T-helper 1 cell treated with Interleukin-12 subunit alpha and Interleukin-12 subunit beta and Interleukin-4 antibody, amounts not matched to agents 30 ng/mL and 1 ng/mL, for 36 hours (primary cell): ENCODE data around the gene KSR1. TPM values are rescaled to one million over a fixed set of nuclear protein-coding genes. Genes with fewer than 3 reads are reported as not detected.
"Not testable (repeated sequence)": the region's sequence is repeated elsewhere in the genome, so short reads cannot be mapped to it uniquely, and the experiment has no call there.

Experiments used
- intact Hi-C: fragments of 100-400 bp; cut with micrococcal nuclease; formaldehyde crosslinking; loops from one replicate; pipeline ENCODE4 v1.15.1; 2024
- total RNA-seq: library from RNA; stranded (reverse); gene quantifications from 2 replicates; pipeline ENCODE4 v1.2.3, GENCODE V29; 2022

Gene KSR1
- total RNA-seq, 1 donor from 2014 or later = 134 TPM

- intact Hi-C loops = no loop called here
These were observed 30.3 kb upstream of the KSR1 start for GRCh38 chr17:27425991-27426390.

GRCh38 chr17:27426471-27426870, 29.8 kb upstream of the KSR1 start:
- intact Hi-C loops = not testable (repeated sequence)

GRCh38 chr17:27427166-27427862, 28.9 kb upstream of the KSR1 start:
- intact Hi-C loops = not testable (repeated sequence)

GRCh38 chr17:27428781-27429505, 27.3 kb upstream of the KSR1 start:
- intact Hi-C loops = no loop called here

GRCh38 chr17:27429666-27430382, 26.4 kb upstream of the KSR1 start:
- intact Hi-C loops = no loop called here

- intact Hi-C loops = no loop called here
These were observed 25.8 kb upstream of the KSR1 start for GRCh38 chr17:27430383-27430840.

- intact Hi-C loops = no loop called here
These were observed 25.3 kb upstream of the KSR1 start for GRCh38 chr17:27430882-27431491.

- intact Hi-C loops = no loop called here
These were observed 22.7 kb upstream of the KSR1 start for GRCh38 chr17:27433521-27433920.

- intact Hi-C loops = not testable (repeated sequence)
These were observed 20.7 kb upstream of the KSR1 start for GRCh38 chr17:27435431-27436070.

GRCh38 chr17:27438348-27438998, 17.8 kb upstream of the KSR1 start:
- intact Hi-C loops = no loop called here

GRCh38 chr17:27439342-27439741, 16.9 kb upstream of the KSR1 start:
- intact Hi-C loops = no loop called here

- intact Hi-C loops = no loop called here
These were observed 13.5 kb upstream of the KSR1 start for GRCh38 chr17:27442702-27443101.

- intact Hi-C loops = no loop called here
These were observed 12.8 kb upstream of the KSR1 start for GRCh38 chr17:27443491-27443890.

GRCh38 chr17:27445971-27446370, 10.3 kb upstream of the KSR1 start:
- intact Hi-C loops = no loop called here

- intact Hi-C loops = no loop called here
These were observed 9.5 kb upstream of the KSR1 start for GRCh38 chr17:27446569-27447301.

- intact Hi-C loops = not testable (repeated sequence)
These were observed 7.7 kb upstream of the KSR1 start for GRCh38 chr17:27448534-27448933.

- intact Hi-C loops = no loop called here
These were observed 6.7 kb upstream of the KSR1 start for GRCh38 chr17:27449541-27449940.

- intact Hi-C loops = no loop called here
These were observed 6.3 kb upstream of the KSR1 start for GRCh38 chr17:27449988-27450387.

GRCh38 chr17:27450416-27450815, 5.8 kb upstream of the KSR1 start:
- intact Hi-C loops = no loop called here

- intact Hi-C loops = no loop called here
These were observed 4.3 kb upstream of the KSR1 start for GRCh38 chr17:27451906-27452305.
